ENCODE measurements around the gene CAT.

CAT gene

DNA sequence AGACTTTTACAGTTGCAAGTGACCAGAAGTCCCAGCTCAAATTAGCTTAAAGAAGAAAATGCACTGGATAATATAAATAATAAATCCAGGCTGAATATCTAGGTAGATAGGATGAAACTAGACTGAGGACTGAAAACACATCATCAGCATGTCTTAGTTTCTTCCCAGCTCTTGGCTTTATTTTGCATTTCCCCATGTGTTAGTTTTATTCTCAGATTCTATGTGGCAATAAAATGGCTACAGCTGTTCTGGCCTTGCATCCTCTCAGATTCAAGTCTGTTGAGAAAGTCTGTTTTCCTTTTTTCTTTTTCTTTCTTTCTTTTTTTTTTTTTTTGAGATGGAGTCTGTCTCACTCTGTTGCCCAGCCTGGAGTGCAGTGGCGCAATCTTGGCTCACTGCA lies 22.6 kb upstream of the CAT start:
- H3K4me3 ChIP-seq (ENCODE audit: low read length), result no peak overlapping the region
- H3K9me2 ChIP-seq (replicated peaks; ENCODE audit: control insufficient read depth, low read length), result no peaks in the 10 kb centered on the region
- H3K79me2 ChIP-seq (ENCODE audit: control insufficient read depth, low read length), result no peaks in the 10 kb centered on the region
- no peaks in the 10 kb centered on the region for H3K4me1 ChIP-seq (ENCODE audit: control insufficient read depth, low read length)
- no peak overlapping the region for H3K4me2 ChIP-seq (ENCODE audit: low read length)
- H3K9me3 ChIP-seq (ENCODE audit: control insufficient read depth, insufficient read depth, low read length), result peaks cover 7% of the 10 kb centered on the region; the same call in 1 of the 2 replicates
- no peaks in the 10 kb centered on the region for H3K36me3 ChIP-seq (ENCODE audit: control insufficient read depth, low read length)
- H3F3A ChIP-seq (ENCODE audit: control insufficient read depth, insufficient read depth), result no peaks in the 10 kb centered on the region
- H3K27ac ChIP-seq (ENCODE audit: low read depth, low read length), result no peak overlapping the region
- H4K20me1 ChIP-seq (ENCODE audit: control insufficient read depth, insufficient read depth, low read depth, low read length), result no peaks in the 10 kb centered on the region
- H3K27me3 ChIP-seq (ENCODE audit: control insufficient read depth, low read length), result peaks cover 11% of the 10 kb centered on the region
- no peak for TF ChIP-seq EZH2phosphoT487 (IDR thresholded peaks at IDR 0.05; ENCODE audit: borderline replicate concordance, low read length)

GRCh38 chr11:34416766-34417165 lies 22.0 kb upstream of the CAT start:
- Histone ChIP-seq H3K9me2 (replicated peaks; ENCODE audit: control insufficient read depth, low read length) (no peaks in the 10 kb centered on the region), H3F3A (ENCODE audit: control insufficient read depth, insufficient read depth) (no peaks in the 10 kb centered on the region), H4K20me1 (ENCODE audit: control insufficient read depth, insufficient read depth, low read depth, low read length) (no peaks in the 10 kb centered on the region), H3K27ac (ENCODE audit: low read depth, low read length) (no peak overlapping the region), H3K4me1 (ENCODE audit: control insufficient read depth, low read length) (no peaks in the 10 kb centered on the region), H3K4me2 (ENCODE audit: low read length) (no peak overlapping the region), H3K27me3 (ENCODE audit: control insufficient read depth, low read length) (peaks cover 11% of the 10 kb centered on the region), H3K4me3 (ENCODE audit: low read length) (no peak overlapping the region), H3K79me2 (ENCODE audit: control insufficient read depth, low read length) (no peaks in the 10 kb centered on the region), H3K9me3 (ENCODE audit: control insufficient read depth, insufficient read depth, low read length) (peaks cover 7% of the 10 kb centered on the region; the same call in 1 of the 2 replicates), H3K36me3 (ENCODE audit: control insufficient read depth, low read length) (no peaks in the 10 kb centered on the region)
- TF ChIP-seq EZH2phosphoT487 (IDR thresholded peaks at IDR 0.05; ENCODE audit: borderline replicate concordance, low read length), result no peak
- TF ChIP-seq CTCF (IDR thresholded peaks at IDR 0.05; ENCODE audit: low read depth, low read length, poor library complexity, severe bottlenecking), result no peak

GRCh38 chr11:34417202-34417601 lies 21.5 kb upstream of the CAT start:
- H3K4me3 ChIP-seq (ENCODE audit: low read length), result no peak overlapping the region
- H3K9me3 ChIP-seq (ENCODE audit: control insufficient read depth, insufficient read depth, low read length), result peaks cover 7% of the 10 kb centered on the region; the same call in 1 of the 2 replicates
- TF ChIP-seq CTCF (IDR thresholded peaks at IDR 0.05; ENCODE audit: low read depth, low read length, poor library complexity, severe bottlenecking), result no peak
- no peak for TF ChIP-seq EZH2phosphoT487 (IDR thresholded peaks at IDR 0.05; ENCODE audit: borderline replicate concordance, low read length)
- no peaks in the 10 kb centered on the region for H3K79me2 ChIP-seq (ENCODE audit: control insufficient read depth, low read length)
- no peaks in the 10 kb centered on the region for H3K9me2 ChIP-seq (replicated peaks; ENCODE audit: control insufficient read depth, low read length)
- no peaks in the 10 kb centered on the region for H3K4me1 ChIP-seq (ENCODE audit: control insufficient read depth, low read length)
- no peaks in the 10 kb centered on the region for H4K20me1 ChIP-seq (ENCODE audit: control insufficient read depth, insufficient read depth, low read depth, low read length)
- H3K27ac ChIP-seq (ENCODE audit: low read depth, low read length), result no peak overlapping the region
- H3K27me3 ChIP-seq (ENCODE audit: control insufficient read depth, low read length), result peaks cover 11% of the 10 kb centered on the region
- no peak overlapping the region for H3K4me2 ChIP-seq (ENCODE audit: low read length)
- H3K36me3 ChIP-seq (ENCODE audit: control insufficient read depth, low read length), result no peaks in the 10 kb centered on the region
- no peaks in the 10 kb centered on the region for H3F3A ChIP-seq (ENCODE audit: control insufficient read depth, insufficient read depth)

- H3K4me3 ChIP-seq (ENCODE audit: low read length), result no peak overlapping the region
- H3K27ac ChIP-seq (ENCODE audit: low read depth, low read length), result no peak overlapping the region
- H3F3A ChIP-seq (ENCODE audit: control insufficient read depth, insufficient read depth), result no peaks in the 10 kb centered on the region
- no peaks in the 10 kb centered on the region; the same call in 1 of the 2 replicates for H3K9me3 ChIP-seq (ENCODE audit: control insufficient read depth, insufficient read depth, low read length)
- H3K4me2 ChIP-seq (ENCODE audit: low read length), result no peak overlapping the region
- H3K36me3 ChIP-seq (ENCODE audit: control insufficient read depth, low read length), result no peaks in the 10 kb centered on the region
- H3K79me2 ChIP-seq (ENCODE audit: control insufficient read depth, low read length), result no peaks in the 10 kb centered on the region
- H3K4me1 ChIP-seq (ENCODE audit: control insufficient read depth, low read length), result no peaks in the 10 kb centered on the region
- H3K27me3 ChIP-seq (ENCODE audit: control insufficient read depth, low read length), result peaks cover 11% of the 10 kb centered on the region
- H4K20me1 ChIP-seq (ENCODE audit: control insufficient read depth, insufficient read depth, low read depth, low read length), result no peaks in the 10 kb centered on the region
- H3K9me2 ChIP-seq (replicated peaks; ENCODE audit: control insufficient read depth, low read length), result no peaks in the 10 kb centered on the region
- TF ChIP-seq CTCF (IDR thresholded peaks at IDR 0.05; ENCODE audit: low read depth, low read length, poor library complexity, severe bottlenecking) (no peak), EZH2phosphoT487 (IDR thresholded peaks at IDR 0.05; ENCODE audit: borderline replicate concordance, low read length) (no peak)
Measured at GRCh38 chr11:34419158-34419557, 19.6 kb upstream of the CAT start.
